Neural cell (in vitro differentiated cells): ENCODE results near the gene SORL1-AS1.

Source experiments
- CTCF ChIP-seq: fragments of 450-650 bp; IDR thresholded peaks from 2 replicates; pipeline ENCODE4 v1.5.1; 2014; ENCODE audit warnings: antibody characterized with exemption, mild to moderate bottlenecking, moderate library complexity; ENCODE audit not compliant: poor library complexity, severe bottlenecking
- EP300 ChIP-seq: fragments of 450-650 bp; conservative IDR thresholded peaks from 2 replicates; pipeline ENCODE4 v1.6.1; 2014; ENCODE audit warnings: antibody characterized with exemption, mild to moderate bottlenecking, moderate library complexity; ENCODE audit not compliant: poor library complexity, severe bottlenecking
- EZH2 ChIP-seq: fragments of 200-600, 300-800 bp; shearing (Covaris generic), sonication (generic); IDR thresholded peaks from 2 replicates; pipeline ENCODE4 v1.6.1; 2014; ENCODE audit warnings: antibody characterized with exemption, low read length, borderline replicate concordance, mild to moderate bottlenecking; ENCODE audit not compliant: insufficient read depth, poor library complexity, severe bottlenecking
- MXI1 ChIP-seq: fragments of 450-650 bp; conservative IDR thresholded peaks from 2 replicates; pipeline ENCODE4 v1.6.1; 2014; ENCODE audit warnings: antibody characterized with exemption, mild to moderate bottlenecking; ENCODE audit not compliant: poor library complexity, severe bottlenecking
- POLR2AphosphoS5 ChIP-seq: IDR thresholded peaks from 2 replicates; pipeline ENCODE4 v1.6.1; 2012
- RAD21 ChIP-seq: fragments of 450-650 bp; conservative IDR thresholded peaks from 2 replicates; pipeline ENCODE4 v1.6.1; 2014; ENCODE audit warnings: antibody characterized with exemption, mild to moderate bottlenecking, moderate library complexity
- REST ChIP-seq: IDR thresholded peaks from 2 replicates; pipeline ENCODE4 v1.6.1; 2012; ENCODE audit warnings: borderline replicate concordance
- SMC3 ChIP-seq: fragments of 450-650 bp; conservative IDR thresholded peaks from 2 replicates; pipeline ENCODE4 v1.6.1; 2014; ENCODE audit warnings: antibody characterized with exemption, mild to moderate bottlenecking, moderate library complexity; ENCODE audit not compliant: poor library complexity
- TAF1 ChIP-seq: IDR thresholded peaks from 2 replicates; pipeline ENCODE4 v1.6.1; 2012; ENCODE audit warnings: low read depth

GRCh38 chr11:121478895-121479697 lies 26.3 kb upstream of the SORL1-AS1 start:
- TF ChIP-seq CTCF (no peak), POLR2AphosphoS5 (no peak), RAD21 (no peak), TAF1 (no peak), SMC3 (no peak), EZH2 (no peak), EP300 (no peak), REST (no peak), MXI1 (no peak)
